ENCODE data around the gene BCLAF3.

GRCh38 chrX:20037186-20037585, 46.3 kb upstream of the BCLAF3 start:
- TF ChIP-seq CTCF (IDR thresholded peaks at IDR 0.05; ENCODE audit: low read depth, low read length) (no peak), POLR2A (IDR thresholded peaks at IDR 0.05; ENCODE audit: extremely low read depth, insufficient read length) (no peak)

Measured in NB4 (cell line).